CD4-positive, alpha-beta T cell treated with Interleukin-15 for 1 hour (primary cell): ENCODE measurements around the gene MAGI1.
"Not testable (repeated sequence)": the region's sequence is repeated elsewhere in the genome, so short reads cannot be mapped to it uniquely, and the experiment has no call there.

Experiments used
- DNase-seq: peaks from one replicate; pipeline ENCODE4 v3.0.0-alpha.2; 2020

MAGI1 gene

DNA sequence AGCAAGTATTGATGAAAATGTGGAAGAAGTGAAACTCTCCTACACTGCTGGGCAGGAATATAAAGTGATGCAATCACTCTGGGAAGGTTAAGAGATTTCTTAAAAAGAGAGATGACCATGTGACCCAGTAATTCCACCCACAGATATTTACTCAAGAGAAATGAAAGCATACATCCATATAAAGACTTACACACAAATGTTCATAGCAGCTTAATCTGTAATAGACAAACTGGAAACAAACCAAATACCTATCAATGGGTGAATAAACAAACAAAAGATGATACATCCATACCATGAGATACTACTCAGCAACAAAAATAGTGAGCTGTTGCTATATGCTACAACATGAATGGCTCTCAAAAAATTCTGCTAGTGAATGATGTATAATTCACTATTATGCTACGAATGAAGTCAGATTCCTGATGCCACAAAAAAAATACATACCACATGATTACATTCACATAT is 463.3 kb downstream of the MAGI1 start:
- no peak for DNase-seq

- DNase-seq: no peak
These were observed 465.1 kb downstream of the MAGI1 start for GRCh38 chr3:65573548-65574116.

DNA sequence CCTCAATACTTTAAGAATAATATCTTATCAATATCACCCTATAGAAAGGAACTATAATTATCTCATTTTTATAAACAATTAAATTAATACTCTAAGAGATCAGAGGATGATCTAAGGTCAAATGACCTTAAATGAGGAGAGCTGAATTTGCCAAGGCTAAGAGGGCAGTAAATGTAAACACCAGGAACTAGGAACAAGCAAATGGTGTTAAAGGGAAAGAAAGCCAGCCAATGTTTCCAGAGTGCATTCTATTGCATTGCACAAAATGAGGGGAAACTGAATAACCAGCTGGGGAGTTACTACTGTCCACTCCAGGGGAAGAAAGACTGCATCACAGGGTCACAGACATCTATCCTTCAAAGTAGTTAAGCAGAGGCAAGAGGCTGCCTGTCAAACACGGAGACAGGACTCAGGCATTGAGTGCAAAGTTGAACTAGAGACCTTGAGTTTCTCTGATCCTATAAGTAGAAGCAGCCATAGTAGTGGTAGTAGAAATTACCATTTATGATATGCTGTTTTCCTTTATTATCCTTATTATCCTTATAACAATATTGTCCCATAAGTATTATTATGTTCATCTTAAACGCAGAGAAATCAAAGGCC is 466.4 kb downstream of the MAGI1 start:
- no peak for DNase-seq

- DNase-seq: no peak
These were observed 468.8 kb downstream of the MAGI1 start for GRCh38 chr3:65569845-65570405.

GRCh38 chr3:65569129-65569528 is 469.6 kb downstream of the MAGI1 start:
- DNase-seq: no peak

DNA sequence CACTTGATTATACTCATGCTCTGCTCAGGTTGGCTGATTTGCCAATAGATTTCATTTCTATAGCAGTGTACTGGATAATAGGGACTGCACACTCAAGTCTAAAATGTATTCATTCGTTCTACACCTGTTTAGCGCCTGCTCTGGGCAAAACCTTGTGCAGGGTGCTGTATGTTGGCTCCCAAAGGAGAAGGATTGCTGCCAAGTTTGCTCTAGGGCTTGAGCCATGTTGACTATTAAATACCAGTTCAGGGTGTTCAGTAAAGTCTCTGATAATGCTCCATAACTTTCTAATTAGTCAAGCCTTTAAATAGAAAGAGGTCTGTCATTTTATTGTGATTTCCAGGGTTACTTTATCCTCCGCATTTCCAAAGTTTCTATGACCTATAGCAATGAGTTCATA is 470.2 kb downstream of the MAGI1 start:
- no peak for DNase-seq

- not testable (repeated sequence) for DNase-seq
These were observed 473.0 kb downstream of the MAGI1 start for GRCh38 chr3:65565744-65566143.

- no peak for DNase-seq
These were observed 474.2 kb downstream of the MAGI1 start for GRCh38 chr3:65564483-65564882.

- no peak for DNase-seq
These were observed 474.9 kb downstream of the MAGI1 start for GRCh38 chr3:65563861-65564260.

- DNase-seq: no peak
These were observed 476.3 kb downstream of the MAGI1 start for GRCh38 chr3:65562447-65562846.

DNA sequence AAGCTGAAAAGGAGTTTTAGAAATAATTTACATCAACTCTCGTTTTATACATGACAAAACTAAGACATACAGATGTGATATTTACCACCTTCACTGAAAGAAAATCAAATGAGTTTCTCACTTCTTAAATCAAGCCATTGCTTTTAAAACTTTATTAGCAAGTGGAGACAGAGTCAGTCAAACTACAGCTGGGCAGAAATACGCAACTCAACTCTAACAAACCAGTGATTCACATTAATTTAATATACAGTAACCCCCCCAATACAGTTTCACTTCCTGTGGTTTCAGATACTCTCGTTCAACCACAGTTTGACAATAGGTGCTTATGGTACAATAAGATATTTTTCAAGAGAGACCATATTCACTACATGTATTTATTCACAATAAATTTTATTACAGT is 477.1 kb downstream of the MAGI1 start:
- no peak for DNase-seq

- no peak for DNase-seq
These were observed 477.8 kb downstream of the MAGI1 start for GRCh38 chr3:65560901-65561300.

GRCh38 chr3:65560133-65560532 is 478.6 kb downstream of the MAGI1 start:
- no peak for DNase-seq

- DNase-seq: no peak
These were observed 479.1 kb downstream of the MAGI1 start for GRCh38 chr3:65559643-65560042.

- no peak for DNase-seq
These were observed 479.9 kb downstream of the MAGI1 start for GRCh38 chr3:65558826-65559225.

GRCh38 chr3:65557899-65558564 is 480.7 kb downstream of the MAGI1 start:
- DNase-seq: no peak

GRCh38 chr3:65556934-65557577 is 481.7 kb downstream of the MAGI1 start:
- DNase-seq: no peak

GRCh38 chr3:65552434-65552833 is 486.3 kb downstream of the MAGI1 start:
- no peak for DNase-seq

- no peak for DNase-seq
These were observed 486.8 kb downstream of the MAGI1 start for GRCh38 chr3:65551945-65552344.

DNA sequence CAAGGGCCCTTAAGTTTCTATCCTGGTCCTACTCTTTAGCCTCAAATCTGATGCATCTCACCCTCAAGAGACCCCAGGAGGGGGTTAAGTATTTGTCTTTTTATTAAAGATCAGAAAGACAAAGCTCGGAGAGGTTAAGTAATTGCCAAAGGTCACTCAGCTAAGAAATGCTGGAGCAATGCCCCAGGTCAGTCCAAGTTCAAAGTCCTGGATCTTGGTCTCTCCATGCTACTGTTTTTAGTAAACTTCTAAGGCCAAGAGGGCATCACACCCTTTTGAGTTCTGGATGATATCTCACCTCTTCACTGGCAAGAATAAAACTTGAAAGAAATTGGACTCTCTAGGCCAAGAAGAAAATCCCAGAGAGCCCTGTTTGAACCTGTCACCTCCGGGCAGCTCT is 488.6 kb downstream of the MAGI1 start:
- no peak for DNase-seq

DNA sequence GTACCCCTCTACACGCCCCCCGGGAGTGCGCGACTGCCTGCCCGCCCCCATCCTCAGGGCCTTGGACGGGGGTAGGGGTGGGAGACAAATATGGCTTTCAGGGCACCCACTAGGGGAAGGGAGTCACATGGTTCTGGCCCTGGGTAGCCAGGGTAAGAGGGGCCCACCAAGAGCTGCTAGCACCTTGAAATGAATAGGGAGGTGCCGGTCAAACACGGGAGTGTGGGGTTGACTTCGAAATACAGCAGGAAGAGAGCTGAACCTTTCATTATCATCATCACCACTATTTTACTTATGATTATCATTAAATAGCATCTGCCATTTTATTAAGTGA is 489.1 kb downstream of the MAGI1 start:
- DNase-seq: no peak

GRCh38 chr3:65548848-65549625 is 489.7 kb downstream of the MAGI1 start:
- no peak for DNase-seq

DNA sequence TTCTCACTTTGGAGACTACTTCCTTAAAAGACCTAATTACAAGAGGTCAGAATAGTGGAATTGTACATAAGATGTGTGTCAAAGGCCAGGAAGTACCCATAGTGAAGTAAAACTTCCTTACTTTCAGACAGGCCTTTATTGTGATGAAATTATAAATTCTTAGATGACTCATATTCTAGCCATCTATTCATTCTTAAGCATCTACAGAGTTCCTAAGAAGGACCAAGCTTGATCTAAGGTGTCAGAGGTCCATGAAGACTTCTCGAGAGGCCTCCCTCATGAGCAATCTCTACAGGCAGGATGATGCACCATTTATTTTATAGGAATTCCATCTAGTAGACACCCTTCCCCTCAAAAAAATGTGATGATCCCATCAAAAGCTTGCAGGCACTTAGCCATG is 493.3 kb downstream of the MAGI1 start:
- no peak for DNase-seq
